Endothelial cell (in vitro differentiated cells): ENCODE measurements around the gene UBE2Q2. TPM values are rescaled to one million over a fixed set of nuclear protein-coding genes. Genes with fewer than 3 reads are reported as not detected.
"Not testable (repeated sequence)": the region's sequence is repeated elsewhere in the genome, so short reads cannot be mapped to it uniquely, and the experiment has no call there.

Experiments used
- DNase-seq: peaks from one replicate; pipeline ENCODE4 v3.0.0; 2021; ENCODE audit warnings: low spot score
- H3K27ac Mint-ChIP-seq: one replicate; pipeline ENCODE4 v1.8.0; 2021; ENCODE audit warnings: mixed read lengths, inconsistent platforms; ENCODE audit not compliant: unreplicated experiment
- H3K27me3 Mint-ChIP-seq: one replicate; pipeline ENCODE4 v1.8.0; 2021; ENCODE audit warnings: mild to moderate bottlenecking, moderate library complexity, mixed read lengths, inconsistent platforms; ENCODE audit not compliant: unreplicated experiment
- H3K36me3 Mint-ChIP-seq: one replicate; pipeline ENCODE4 v1.8.0; 2021; ENCODE audit warnings: mild to moderate bottlenecking, low read depth, mixed read lengths, inconsistent platforms; ENCODE audit not compliant: unreplicated experiment
- H3K4me1 Mint-ChIP-seq: one replicate; pipeline ENCODE4 v1.8.0; 2021; ENCODE audit warnings: mild to moderate bottlenecking, mixed read lengths, inconsistent platforms; ENCODE audit not compliant: unreplicated experiment
- H3K4me3 Mint-ChIP-seq: one replicate; pipeline ENCODE4 v1.8.0; 2021; ENCODE audit warnings: mild to moderate bottlenecking, mixed read lengths, inconsistent platforms; ENCODE audit not compliant: unreplicated experiment
- H3K9me3 Mint-ChIP-seq: one replicate; pipeline ENCODE4 v1.8.0; 2021; ENCODE audit warnings: mixed read lengths, inconsistent platforms; ENCODE audit not compliant: unreplicated experiment
- total RNA-seq: library from RNA; stranded (reverse); fragmentation: NEBNext Ultra II Directional; extraction: Animal tissue kit (Norgen Biotek cat#: 25700); gene quantifications from one replicate; pipeline ENCODE4 v1.2.1, GENCODE V29; 2021; ENCODE audit not compliant: unreplicated experiment
- TF ChIP-seq, protein P1 (sequence below): fragments of 200-600 bp; sonication (generic); IDR thresholded peaks from one replicate; pipeline ENCODE4 v1.5.0; 2021; ENCODE audit warnings: antibody characterized with exemption; ENCODE audit not compliant: unreplicated experiment

The UBE2Q2 gene
- total RNA-seq, 1 donor from 2014 or later = 28.9 TPM

DNA sequence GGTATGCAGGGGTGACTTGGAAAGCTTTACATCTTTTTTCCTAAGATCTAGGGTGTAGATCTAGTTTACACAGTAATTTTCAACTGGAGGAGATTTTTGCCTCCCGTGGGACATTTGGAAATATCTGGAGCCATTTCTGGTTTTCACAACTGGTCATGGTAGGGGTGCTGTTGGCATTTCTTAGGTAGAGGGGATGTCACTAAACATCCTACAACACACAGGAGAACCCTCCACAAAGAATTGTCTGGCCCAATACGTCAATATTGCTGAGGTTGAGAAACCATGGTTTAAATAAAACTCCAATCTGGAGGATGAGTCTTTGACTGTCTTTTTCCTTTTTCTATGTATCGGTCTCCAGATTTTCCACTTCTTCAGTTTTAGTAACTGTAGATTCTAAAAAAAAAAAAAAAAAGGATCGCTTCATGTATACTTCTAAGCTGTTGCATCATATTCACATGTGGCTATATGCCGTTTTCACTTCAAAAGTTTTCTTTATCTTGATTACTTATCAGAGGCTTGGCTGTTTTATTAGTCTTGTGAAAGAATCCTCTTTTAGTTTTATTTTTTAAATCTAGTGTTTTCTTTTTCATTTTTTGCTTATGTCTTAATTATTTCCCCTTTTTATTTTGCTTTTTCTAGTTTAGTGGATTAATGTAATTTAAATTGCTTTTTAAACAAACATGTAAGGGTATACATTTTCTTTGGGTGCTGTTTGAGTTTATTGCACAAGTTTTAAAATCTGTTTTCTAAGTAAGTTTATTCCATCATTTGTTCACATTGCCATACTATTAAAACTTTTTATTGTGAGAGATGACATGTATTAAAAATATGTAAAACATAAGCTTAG, 21.2 kb downstream of the UBE2Q2 start:
- H3K27ac Mint-ChIP-seq = no peak overlapping the region
- no peaks in the 10 kb centered on the region for H3K9me3 Mint-ChIP-seq
- TF ChIP-seq, protein P1, sequence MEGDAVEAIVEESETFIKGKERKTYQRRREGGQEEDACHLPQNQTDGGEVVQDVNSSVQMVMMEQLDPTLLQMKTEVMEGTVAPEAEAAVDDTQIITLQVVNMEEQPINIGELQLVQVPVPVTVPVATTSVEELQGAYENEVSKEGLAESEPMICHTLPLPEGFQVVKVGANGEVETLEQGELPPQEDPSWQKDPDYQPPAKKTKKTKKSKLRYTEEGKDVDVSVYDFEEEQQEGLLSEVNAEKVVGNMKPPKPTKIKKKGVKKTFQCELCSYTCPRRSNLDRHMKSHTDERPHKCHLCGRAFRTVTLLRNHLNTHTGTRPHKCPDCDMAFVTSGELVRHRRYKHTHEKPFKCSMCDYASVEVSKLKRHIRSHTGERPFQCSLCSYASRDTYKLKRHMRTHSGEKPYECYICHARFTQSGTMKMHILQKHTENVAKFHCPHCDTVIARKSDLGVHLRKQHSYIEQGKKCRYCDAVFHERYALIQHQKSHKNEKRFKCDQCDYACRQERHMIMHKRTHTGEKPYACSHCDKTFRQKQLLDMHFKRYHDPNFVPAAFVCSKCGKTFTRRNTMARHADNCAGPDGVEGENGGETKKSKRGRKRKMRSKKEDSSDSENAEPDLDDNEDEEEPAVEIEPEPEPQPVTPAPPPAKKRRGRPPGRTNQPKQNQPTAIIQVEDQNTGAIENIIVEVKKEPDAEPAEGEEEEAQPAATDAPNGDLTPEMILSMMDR = no peak
- H3K4me1 Mint-ChIP-seq = peaks cover 10% of the 10 kb centered on the region
- peaks cover 7% of the 10 kb centered on the region for H3K36me3 Mint-ChIP-seq
- H3K4me3 Mint-ChIP-seq = no peak overlapping the region
- H3K27me3 Mint-ChIP-seq = no peaks in the 10 kb centered on the region
- no peak for DNase-seq

DNA sequence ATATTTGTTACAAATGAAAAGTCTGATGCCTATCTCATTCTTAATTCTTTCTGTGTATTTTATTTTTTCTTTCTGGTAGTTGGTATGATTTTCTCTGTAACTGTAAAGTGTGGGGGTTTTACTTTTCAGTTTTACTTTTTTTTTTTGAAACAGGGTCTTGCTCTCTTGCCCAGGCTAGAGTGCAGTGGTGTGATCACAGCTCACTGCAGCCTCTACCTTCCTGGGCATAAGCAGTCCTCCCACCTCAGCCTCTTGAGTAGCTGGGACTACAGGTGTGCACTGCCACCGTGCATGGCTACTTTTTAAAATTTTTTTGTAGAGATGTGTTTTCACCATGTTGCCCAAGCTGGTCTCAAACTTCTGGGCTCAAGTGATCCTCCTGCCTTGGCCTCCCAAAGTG, 22.8 kb downstream of the UBE2Q2 start:
- not testable (repeated sequence) for DNase-seq, H3K27ac Mint-ChIP-seq, H3K27me3 Mint-ChIP-seq, H3K4me1 Mint-ChIP-seq, H3K4me3 Mint-ChIP-seq, H3K9me3 Mint-ChIP-seq
- peaks cover 12% of the 10 kb centered on the region for H3K36me3 Mint-ChIP-seq

DNA sequence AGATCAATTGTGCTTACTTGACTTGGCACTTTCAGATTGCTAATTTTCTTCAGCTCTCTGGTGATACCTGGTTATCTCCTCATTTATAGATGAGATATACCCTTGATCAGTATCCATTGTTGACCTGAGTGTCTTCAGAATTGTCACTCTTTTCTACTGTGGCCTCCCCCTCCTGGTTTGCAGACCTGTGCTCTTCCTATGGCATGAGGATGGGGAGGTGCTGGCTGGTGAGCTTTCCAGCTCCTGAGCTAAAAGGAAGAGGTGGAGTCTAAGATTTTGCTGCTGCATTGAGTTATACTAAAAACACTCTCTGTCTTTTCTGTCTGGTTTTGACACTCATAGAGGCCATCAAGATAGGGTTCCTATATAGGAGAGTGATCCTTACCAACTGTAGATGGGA, 23.7 kb downstream of the UBE2Q2 start:
- no peaks in the 10 kb centered on the region for H3K27me3 Mint-ChIP-seq
- DNase-seq = no peak
- no peak overlapping the region for H3K4me3 Mint-ChIP-seq
- H3K4me1 Mint-ChIP-seq = peaks cover 6% of the 10 kb centered on the region
- TF ChIP-seq, protein P1 = no peak
- peaks cover 12% of the 10 kb centered on the region for H3K36me3 Mint-ChIP-seq
- H3K27ac Mint-ChIP-seq = no peak overlapping the region
- no peaks in the 10 kb centered on the region for H3K9me3 Mint-ChIP-seq

DNA sequence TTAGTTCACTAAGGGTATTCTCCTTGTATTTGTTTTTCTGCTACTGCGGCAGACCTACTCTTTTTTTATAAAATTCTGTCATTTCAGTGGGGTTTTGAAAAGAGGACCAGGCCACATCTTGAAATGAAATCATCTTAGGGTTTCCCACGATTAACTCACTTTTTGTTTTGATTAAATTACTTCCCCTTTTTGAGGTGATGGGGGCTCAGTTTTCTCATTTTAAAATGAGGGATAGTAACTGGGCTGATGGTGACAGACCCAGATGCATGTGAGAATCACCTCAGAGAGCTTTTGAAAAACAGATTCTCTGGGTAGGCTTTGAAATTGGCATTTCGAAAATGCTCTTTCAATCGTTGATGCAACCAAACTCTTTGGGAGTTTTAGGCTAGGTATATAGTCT, 24.2 kb downstream of the UBE2Q2 start:
- H3K27ac Mint-ChIP-seq = no peak overlapping the region
- H3K9me3 Mint-ChIP-seq = no peaks in the 10 kb centered on the region
- TF ChIP-seq, protein P1 = no peak
- peaks cover 6% of the 10 kb centered on the region for H3K4me1 Mint-ChIP-seq
- H3K27me3 Mint-ChIP-seq = no peaks in the 10 kb centered on the region
- H3K36me3 Mint-ChIP-seq = peaks cover 12% of the 10 kb centered on the region
- H3K4me3 Mint-ChIP-seq = no peak overlapping the region
- DNase-seq = no peak

DNA sequence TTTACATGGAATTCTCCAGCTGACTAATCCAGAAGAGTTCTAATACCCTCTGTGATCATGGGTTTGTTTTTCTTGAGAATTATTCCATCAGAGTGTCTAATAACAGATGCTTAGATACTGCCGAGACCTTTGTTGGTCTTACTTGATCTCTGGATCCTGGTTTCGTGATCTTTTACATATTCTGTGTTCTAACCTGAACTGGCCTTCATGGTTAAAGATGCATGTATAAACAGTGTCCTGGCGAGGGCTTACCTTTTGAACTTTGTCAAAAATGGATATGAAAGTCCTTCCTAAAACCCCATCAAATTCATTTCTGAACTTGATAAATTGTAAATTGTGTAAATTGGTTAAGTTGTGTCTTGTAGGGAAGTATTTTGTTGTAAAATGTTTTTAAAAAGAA, 24.8 kb downstream of the UBE2Q2 start:
- Mint-ChIP-seq H3K9me3 (no peaks in the 10 kb centered on the region), H3K4me3 (no peak overlapping the region), H3K36me3 (peaks cover 11% of the 10 kb centered on the region), H3K27me3 (no peaks in the 10 kb centered on the region), H3K4me1 (peaks cover 6% of the 10 kb centered on the region), H3K27ac (no peak overlapping the region)
- no peak for DNase-seq
- TF ChIP-seq, protein P1 = no peak
